ENCODE measurements around the gene GTPBP1. TPM values are rescaled to one million over a fixed set of nuclear protein-coding genes. Genes with fewer than 3 reads are reported as not detected.
A peak's percentile ranks its signal among the peaks of the same experiment; 100 is the strongest.

Gene GTPBP1
- total RNA-seq, 1 experiment from 2014 or later: 19.3 TPM

DNA sequence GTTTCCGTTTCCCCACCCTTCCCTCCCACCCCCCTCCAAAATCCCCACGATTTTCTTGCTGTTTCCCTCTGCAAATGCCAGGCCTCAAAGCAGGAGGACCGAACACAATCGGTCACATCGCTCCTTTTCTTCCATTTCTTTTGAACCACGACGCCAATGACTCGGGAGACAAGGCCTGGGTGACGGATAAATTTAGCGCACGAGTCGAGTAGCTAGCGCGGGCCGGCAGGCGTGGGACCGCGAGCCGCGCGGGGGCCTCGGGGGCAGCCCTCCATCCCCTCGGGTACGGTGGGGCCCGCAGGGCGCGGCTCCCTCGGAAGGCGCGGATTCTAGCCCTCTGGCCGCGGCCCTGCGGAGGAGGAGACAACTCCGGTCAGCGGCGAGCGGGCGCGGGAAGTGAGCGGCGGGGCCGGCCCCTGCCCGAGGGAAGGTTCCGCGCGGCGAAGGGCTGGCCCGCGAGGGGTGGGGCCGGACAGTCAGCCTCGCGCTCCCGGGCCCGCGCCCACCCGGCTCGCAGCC is 5.4 kb upstream of the GTPBP1 start:
- in situ Hi-C loops (cut with HindIII; ENCODE audit: low pct_unique_long_range_greater_than_20kb, low sequenced_read_pairs): no loop called here
- DNase-seq (ENCODE audit: low read depth): no peak

- peak; percentile 94 for DNase-seq (ENCODE audit: low read depth)
- in situ Hi-C loops (cut with HindIII; ENCODE audit: low pct_unique_long_range_greater_than_20kb, low sequenced_read_pairs): no loop called here
Measured at GRCh38 chr22:38700789-38701628, 4.7 kb upstream of the GTPBP1 start, which contains the start of gene JOSD1. Gene JOSD1, minus strand, starts transcription at chr22:38700943. Its CDS starts 956 bp downstream, at chr22:38699987.

DNA sequence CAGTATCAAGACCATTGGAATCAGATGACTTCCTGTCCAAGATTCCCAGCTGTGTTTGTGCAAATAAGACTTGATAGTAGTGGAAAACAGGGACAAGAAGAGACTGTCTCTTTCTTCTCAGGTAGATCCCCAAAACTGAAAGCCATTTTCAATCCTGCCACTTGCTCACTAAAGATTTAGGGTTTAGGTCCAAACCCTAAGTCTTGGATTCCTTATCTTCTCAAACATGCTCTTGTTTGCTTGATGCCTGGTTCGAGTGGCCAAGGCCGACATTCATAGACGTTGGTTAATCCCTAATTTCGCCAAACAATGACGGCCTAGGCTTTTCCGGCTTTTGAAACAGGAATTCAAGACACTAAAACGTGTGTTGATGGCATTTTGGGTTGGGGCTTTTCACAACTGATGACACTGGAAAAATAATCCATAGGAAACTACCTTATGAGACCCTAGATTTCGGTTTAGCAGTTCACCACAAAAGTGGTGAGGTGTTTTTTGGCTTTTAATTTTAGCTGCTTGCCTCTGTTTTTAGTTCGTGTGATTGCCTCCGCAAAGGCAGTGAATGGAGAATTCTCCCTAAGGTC is 1.0 kb upstream of the GTPBP1 start:
- no peak for DNase-seq (ENCODE audit: low read depth)
- in situ Hi-C loops (cut with HindIII; ENCODE audit: low pct_unique_long_range_greater_than_20kb, low sequenced_read_pairs): no loop called here

DNA sequence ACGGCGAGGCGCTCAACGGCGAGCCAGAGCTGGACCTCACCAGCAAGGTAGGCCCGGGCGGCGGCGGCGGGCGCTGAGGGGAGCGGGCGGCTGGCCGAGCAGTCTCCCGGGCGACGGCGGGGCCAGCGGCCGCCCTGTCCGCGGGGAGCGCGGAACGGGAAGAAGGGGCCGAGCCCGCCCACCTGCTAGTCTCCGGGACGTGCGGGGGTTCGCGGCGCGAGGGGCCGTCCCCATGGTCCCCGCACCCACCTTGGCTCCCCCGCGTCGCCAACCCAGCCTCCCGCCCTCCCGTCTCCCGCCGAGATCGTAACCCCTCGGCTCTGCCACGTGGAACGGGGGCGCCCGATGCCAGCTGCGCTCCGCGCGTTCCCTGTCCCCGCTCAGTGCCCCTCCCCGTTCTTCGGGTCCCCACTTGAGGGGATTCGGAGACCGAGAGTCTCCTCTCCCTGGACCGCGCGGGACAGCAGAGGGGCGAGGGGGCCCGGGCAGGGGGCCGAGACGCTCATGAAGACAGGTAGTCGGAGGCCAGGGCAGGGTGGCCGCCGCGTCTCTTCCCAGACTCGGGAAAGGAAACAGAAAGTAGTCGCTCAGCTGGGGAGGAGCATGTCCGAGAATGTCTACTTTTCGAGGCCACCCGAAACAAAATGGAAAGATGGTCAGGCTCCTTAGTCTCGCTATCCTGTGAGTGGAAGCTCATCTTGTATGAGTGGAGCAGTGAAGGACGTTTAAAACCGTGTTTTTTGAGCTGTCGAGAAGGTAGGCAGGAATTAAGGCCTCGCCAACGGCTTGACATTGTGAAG is 557 bp downstream of the GTPBP1 start:
- peak; percentile 37 for DNase-seq (ENCODE audit: low read depth)
- in situ Hi-C loops (cut with HindIII; ENCODE audit: low pct_unique_long_range_greater_than_20kb, low sequenced_read_pairs): no loop called here

DNA sequence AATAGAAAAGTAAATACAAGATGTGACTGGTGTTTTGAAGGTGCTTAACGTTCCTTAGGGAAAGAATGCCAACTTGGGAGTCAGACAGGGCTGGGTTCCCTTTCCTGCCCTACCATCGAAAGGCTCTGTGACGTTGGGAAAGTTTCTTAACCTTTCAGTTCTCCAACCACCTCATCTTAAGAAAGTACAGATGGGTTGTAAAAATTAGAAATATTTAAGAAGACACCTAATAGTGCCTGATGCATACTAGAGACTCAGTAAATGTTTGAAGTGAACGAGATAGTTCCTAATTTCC is 1.1 kb downstream of the GTPBP1 start:
- in situ Hi-C loops (cut with HindIII; ENCODE audit: low pct_unique_long_range_greater_than_20kb, low sequenced_read_pairs): no loop called here
- no peak for DNase-seq (ENCODE audit: low read depth)

DNA sequence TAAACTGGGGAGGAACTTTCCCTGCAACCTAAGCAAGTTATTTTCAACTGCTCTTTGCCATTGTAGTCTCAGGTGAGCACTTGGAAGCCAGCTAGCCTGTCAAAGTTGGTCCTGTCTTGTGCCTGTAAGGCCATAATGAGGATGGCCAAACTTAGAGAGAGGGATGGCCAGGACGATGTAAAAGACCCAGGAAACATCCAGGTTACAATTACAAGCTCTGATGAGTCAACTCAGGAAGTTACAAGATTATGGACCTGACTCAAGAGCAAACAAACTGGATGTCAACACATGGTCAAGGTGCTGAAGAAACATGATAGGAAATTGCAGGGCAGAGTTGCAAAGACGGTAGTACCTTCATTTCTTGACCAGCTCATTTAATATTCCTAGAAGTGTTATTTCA is 1.6 kb downstream of the GTPBP1 start:
- peak; percentile 31 for DNase-seq (ENCODE audit: low read depth)
- in situ Hi-C loops (cut with HindIII; ENCODE audit: low pct_unique_long_range_greater_than_20kb, low sequenced_read_pairs): no loop called here

GRCh38 chr22:38707984-38708383 is 2.2 kb downstream of the GTPBP1 start:
- in situ Hi-C loops (cut with HindIII; ENCODE audit: low pct_unique_long_range_greater_than_20kb, low sequenced_read_pairs): no loop called here

DNA sequence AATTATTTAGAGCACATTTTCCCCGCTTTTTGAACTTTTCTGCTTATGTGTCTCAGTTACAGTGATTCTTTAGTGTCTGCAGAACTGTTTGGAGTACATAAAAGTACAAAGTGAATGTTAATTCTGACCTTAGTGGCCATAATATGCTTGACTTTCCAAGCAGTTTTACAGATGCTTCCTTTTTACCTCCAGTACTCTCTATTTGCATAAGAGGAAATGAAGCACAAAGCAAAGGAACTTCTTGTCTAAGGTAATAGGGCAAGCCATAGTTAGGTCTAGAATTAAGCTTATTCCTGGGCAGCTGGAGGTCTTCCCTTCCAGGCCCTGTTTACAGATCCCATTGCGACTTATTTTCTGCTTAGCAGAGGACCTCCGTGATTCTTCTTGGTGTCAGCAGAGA is 3.6 kb downstream of the GTPBP1 start:
- in situ Hi-C loops (cut with HindIII; ENCODE audit: low pct_unique_long_range_greater_than_20kb, low sequenced_read_pairs): no loop called here
- no peak for DNase-seq (ENCODE audit: low read depth)

More at GRCh38 chr22:38707984-38708383, 2.2 kb downstream of the GTPBP1 start:
- no peak for DNase-seq (ENCODE audit: low read depth)

DNA sequence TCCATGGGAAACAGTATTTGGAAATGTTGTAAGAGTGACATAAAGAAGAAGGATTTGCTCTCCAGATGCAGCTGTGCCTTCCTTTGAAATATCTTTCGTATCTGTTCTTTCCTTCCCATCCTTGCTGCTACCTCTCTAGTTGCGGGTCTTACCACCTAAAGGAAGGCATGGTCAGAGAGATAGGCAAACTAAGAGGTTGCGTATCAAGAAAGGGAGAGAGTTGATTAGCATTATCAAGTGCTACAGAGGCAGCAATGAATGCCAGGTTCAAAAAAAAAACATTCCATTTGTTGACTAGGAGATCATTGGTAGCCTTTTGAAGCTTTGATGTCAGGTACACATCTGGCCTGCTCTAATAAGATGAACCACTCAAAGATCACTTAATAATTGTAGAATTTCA is 4.6 kb downstream of the GTPBP1 start:
- no peak for DNase-seq (ENCODE audit: low read depth)
- in situ Hi-C loops (cut with HindIII; ENCODE audit: low pct_unique_long_range_greater_than_20kb, low sequenced_read_pairs): no loop called here

DNA sequence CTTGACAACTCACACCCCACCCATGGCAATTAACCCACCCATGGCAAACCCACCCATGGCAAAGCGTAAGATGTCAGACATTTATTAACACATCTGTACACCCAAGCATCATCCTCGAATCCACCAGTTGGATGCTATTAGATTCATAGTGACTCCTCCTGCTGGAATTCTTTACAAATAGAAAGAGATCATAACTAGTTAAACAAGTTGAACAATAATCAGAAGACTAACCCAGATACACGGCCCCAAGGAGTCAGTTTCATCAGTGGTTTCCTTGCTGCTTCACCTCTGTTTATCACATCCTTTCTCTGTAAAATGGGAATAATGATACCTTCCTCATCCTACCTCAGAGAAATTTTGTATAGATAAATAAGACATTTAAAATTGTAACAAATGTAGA is 5.1 kb downstream of the GTPBP1 start:
- in situ Hi-C loops (cut with HindIII; ENCODE audit: low pct_unique_long_range_greater_than_20kb, low sequenced_read_pairs): no loop called here
- no peak for DNase-seq (ENCODE audit: low read depth)

DNA sequence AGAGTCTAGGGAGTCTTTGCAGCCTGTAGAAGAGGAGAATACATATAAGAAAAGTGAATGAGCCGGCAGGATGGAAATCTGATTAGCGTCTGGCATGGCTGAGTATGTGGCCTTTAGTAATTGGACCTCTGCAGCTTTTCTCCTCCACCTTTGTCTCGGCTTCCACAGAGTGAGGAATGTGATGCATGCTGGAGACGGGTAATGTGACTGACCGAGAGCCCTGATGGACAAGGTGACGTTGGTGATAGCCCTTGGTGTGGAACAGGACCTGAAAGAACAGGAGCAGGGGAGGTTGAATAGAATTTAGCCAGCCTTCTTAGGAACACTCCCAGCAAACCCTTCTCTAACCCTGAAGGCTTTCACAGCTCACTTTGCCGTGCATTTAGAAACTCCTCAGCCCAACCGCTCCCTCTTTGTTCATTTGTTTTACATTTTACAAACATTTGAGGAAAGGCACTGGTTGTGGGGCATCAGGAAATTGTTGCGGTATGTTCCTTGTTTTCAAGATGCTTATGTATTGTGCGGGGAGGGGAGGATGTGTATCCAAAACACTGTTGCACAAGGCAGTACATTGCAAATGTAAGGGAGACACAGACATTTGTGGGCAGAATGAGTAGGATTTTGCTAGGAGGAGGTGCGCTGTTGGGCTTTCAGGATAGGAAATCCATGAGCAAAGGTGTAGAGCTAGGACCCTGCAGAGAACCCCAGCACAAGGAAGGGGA is 6.9 kb downstream of the GTPBP1 start:
- in situ Hi-C loops (cut with HindIII; ENCODE audit: low pct_unique_long_range_greater_than_20kb, low sequenced_read_pairs): no loop called here
- DNase-seq (ENCODE audit: low read depth): no peak

DNA sequence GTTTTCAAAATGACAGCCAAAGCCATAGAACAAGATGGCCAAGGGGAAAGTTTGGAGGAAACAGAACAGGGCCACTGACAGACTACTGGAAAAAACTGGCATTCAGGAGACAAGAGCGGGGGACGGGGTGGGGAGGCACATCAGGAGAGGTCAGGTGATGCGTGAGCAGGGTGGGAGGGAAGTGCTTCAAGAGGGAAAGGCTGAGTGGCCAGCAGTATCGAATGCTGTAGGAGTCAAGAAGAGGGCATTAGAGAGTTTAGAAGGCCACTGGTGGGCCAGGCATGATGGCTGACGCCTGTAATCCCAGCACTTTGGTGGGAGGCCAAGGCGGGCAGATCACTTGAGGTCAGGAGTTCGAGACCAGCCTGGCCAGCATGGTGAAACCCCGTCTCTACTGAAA is 8.2 kb downstream of the GTPBP1 start:
- DNase-seq (ENCODE audit: low read depth): no peak
- in situ Hi-C loops (cut with HindIII; ENCODE audit: low pct_unique_long_range_greater_than_20kb, low sequenced_read_pairs): no loop called here

GRCh38 chr22:38715176-38715764 is 9.5 kb downstream of the GTPBP1 start:
- in situ Hi-C loops (cut with HindIII; ENCODE audit: low pct_unique_long_range_greater_than_20kb, low sequenced_read_pairs): no loop called here
- no peak for DNase-seq (ENCODE audit: low read depth)

- in situ Hi-C loops (cut with HindIII; ENCODE audit: low pct_unique_long_range_greater_than_20kb, low sequenced_read_pairs): no loop called here
- DNase-seq (ENCODE audit: low read depth): no peak
Measured at GRCh38 chr22:38715852-38716251, 10.1 kb downstream of the GTPBP1 start.

GRCh38 chr22:38716271-38716670 is 10.5 kb downstream of the GTPBP1 start:
- in situ Hi-C loops (cut with HindIII; ENCODE audit: low pct_unique_long_range_greater_than_20kb, low sequenced_read_pairs): no loop called here
- DNase-seq (ENCODE audit: low read depth): no peak

DNA sequence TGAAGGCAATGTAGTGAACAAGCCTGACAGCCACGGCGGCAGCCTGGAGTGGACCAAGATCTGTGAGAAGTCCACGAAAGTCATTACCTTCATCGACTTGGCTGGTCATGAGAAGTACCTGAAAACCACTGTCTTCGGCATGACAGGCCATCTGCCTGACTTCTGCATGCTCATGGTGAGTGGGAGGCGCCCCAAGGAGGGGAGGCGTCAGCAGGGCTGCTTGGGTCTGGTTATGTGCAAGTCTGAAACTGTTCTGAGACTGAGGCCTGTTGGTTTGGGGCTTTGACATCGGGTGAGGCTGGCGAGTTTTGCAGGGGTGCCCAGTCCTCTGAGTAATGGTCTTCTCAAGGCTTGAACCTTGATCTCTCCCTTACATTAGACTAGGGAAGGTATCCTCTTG is 11.1 kb downstream of the GTPBP1 start:
- DNase-seq (ENCODE audit: low read depth): no peak
- in situ Hi-C loops (cut with HindIII; ENCODE audit: low pct_unique_long_range_greater_than_20kb, low sequenced_read_pairs): no loop called here

DNA sequence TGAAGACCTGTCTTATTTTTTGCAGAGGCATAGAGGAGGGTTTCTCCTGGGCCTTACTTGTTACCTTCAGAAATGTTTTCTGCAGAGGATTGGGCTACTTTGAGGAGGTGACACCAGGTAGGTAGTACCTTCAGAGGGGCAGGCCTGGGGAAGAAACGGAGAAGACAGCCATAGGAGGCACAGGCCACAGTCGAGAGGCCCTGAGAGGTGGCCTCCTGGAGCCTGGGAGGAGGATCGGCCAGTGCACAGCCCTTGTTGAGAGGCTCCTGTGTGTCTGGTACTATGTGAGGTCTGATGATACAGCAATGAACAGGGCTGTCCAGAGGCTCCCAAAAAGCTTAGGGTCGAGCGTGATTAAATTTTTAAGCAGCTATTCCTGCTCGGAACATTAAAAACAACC is 11.5 kb downstream of the GTPBP1 start:
- in situ Hi-C loops (cut with HindIII; ENCODE audit: low pct_unique_long_range_greater_than_20kb, low sequenced_read_pairs): no loop called here
- DNase-seq (ENCODE audit: low read depth): no peak

GRCh38 chr22:38718414-38718813 is 12.7 kb downstream of the GTPBP1 start:
- DNase-seq (ENCODE audit: low read depth): peak; percentile 74
- in situ Hi-C loops (cut with HindIII; ENCODE audit: low pct_unique_long_range_greater_than_20kb, low sequenced_read_pairs): no loop called here
